ENCODE results near the gene THAP7. TPM values are rescaled to one million over a fixed set of nuclear protein-coding genes. Genes with fewer than 3 reads are reported as not detected.

Gene THAP7
- total and polyA plus RNA-seq, 2 of the 13 experiments (the other 11 are each of a cell fraction or from before 2014, with no cell fraction given), result 13.0 to 25.5 TPM

DNA sequence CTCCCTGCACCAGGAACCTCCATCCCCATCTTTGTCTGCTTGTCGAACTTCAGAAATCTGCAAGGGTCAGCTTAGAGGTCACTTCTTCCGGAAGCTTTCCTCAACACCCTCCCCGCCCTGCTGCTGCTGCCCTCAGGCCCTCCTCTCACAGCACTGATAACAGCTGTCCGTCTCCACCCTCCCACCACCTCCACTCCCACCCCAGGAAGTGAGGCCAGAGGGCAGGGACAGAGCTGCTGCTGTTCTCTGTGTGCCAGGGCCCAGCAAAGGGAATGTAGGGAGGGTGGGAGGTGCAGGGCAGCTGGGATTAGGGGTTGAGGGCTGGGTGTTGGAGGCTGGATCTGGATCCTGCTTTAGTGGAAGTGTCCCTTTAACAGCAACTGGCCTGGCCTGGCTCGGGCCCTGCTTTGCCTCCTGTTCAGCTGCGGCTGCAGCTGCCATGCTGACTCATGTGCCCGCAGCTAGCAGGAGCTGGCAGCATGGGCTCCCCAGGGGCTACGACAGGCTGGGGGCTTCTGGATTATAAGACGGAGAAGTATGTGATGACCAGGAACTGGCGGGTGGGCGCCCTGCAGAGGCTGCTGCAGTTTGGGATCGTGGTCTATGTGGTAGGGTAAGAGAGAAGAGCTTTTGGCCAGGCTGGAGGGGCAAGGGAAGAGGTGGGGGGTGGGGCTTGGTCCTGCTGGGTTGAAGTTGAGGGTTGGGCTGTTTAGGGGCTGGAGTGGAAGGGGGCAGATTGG lies 13.0 kb upstream of the THAP7 start, which contains the start of gene P2RX6 (continued):
- TF ChIP-seq ZSCAN20 (CRISPR knock-in tag; IDR thresholded peaks at IDR 0.05; ENCODE audit: borderline replicate concordance) (no peak), PAX8 (CRISPR knock-in tag; IDR thresholded peaks at IDR 0.05; ENCODE audit: borderline replicate concordance) (no peak), SALL1 (CRISPR knock-in tag; IDR thresholded peaks at IDR 0.05) (peak; percentile 38; the same call in 1 of the 2 replicates), JUNB (CRISPR knock-in tag; IDR thresholded peaks at IDR 0.05; ENCODE audit: borderline replicate concordance) (no peak), ISX (CRISPR knock-in tag; conservative IDR thresholded peaks at IDR 0.05) (no peak), FOXJ3 (CRISPR knock-in tag; IDR thresholded peaks at IDR 0.05; ENCODE audit: borderline replicate concordance) (no peak), ZNF556 (CRISPR knock-in tag; IDR thresholded peaks at IDR 0.05; ENCODE audit: borderline replicate concordance) (no peak), SOX6 (IDR thresholded peaks at IDR 0.05) (no peak), SOX6 (CRISPR knock-in tag; IDR thresholded peaks at IDR 0.05) (0 out of 2 replicates have a peak, but pooled peaks have one; percentile 23), PHF20 (CRISPR knock-in tag; IDR thresholded peaks at IDR 0.05) (no peak), ZNF614 (CRISPR knock-in tag; IDR thresholded peaks at IDR 0.05; ENCODE audit: borderline replicate concordance) (0 out of 2 replicates have a peak, but pooled peaks have one; percentile 25), ZSCAN30 (CRISPR knock-in tag; IDR thresholded peaks at IDR 0.05) (no peak), HMGA1 (CRISPR knock-in tag; conservative IDR thresholded peaks at IDR 0.05) (no peak), ZNF354B (CRISPR knock-in tag; IDR thresholded peaks at IDR 0.05) (no peak), ATAD3A (CRISPR knock-in tag; IDR thresholded peaks at IDR 0.05) (no peak)
- TF ChIP-seq, protein P1, sequence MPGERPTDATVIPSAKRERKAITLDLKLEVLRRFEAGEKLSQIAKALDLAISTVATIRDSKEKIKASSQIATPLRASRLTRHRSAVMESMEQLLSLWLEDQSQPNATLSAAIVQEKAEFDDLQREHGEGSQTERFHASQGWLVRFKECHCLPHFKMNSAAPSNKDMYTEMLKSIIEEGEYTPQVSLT (CRISPR knock-in tag; IDR thresholded peaks at IDR 0.05; ENCODE audit: borderline replicate concordance, low read depth), result no peak
- TF ChIP-seq, protein P2, sequence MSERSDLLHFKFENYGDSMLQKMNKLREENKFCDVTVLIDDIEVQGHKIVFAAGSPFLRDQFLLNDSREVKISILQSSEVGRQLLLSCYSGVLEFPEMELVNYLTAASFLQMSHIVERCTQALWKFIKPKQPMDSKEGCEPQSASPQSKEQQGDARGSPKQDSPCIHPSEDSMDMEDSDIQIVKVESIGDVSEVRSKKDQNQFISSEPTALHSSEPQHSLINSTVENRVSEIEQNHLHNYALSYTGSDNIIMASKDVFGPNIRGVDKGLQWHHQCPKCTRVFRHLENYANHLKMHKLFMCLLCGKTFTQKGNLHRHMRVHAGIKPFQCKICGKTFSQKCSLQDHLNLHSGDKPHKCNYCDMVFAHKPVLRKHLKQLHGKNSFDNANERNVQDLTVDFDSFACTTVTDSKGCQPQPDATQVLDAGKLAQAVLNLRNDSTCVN (CRISPR knock-in tag; IDR thresholded peaks at IDR 0.05; ENCODE audit: borderline replicate concordance), result no peak
- TF ChIP-seq, protein P3, sequence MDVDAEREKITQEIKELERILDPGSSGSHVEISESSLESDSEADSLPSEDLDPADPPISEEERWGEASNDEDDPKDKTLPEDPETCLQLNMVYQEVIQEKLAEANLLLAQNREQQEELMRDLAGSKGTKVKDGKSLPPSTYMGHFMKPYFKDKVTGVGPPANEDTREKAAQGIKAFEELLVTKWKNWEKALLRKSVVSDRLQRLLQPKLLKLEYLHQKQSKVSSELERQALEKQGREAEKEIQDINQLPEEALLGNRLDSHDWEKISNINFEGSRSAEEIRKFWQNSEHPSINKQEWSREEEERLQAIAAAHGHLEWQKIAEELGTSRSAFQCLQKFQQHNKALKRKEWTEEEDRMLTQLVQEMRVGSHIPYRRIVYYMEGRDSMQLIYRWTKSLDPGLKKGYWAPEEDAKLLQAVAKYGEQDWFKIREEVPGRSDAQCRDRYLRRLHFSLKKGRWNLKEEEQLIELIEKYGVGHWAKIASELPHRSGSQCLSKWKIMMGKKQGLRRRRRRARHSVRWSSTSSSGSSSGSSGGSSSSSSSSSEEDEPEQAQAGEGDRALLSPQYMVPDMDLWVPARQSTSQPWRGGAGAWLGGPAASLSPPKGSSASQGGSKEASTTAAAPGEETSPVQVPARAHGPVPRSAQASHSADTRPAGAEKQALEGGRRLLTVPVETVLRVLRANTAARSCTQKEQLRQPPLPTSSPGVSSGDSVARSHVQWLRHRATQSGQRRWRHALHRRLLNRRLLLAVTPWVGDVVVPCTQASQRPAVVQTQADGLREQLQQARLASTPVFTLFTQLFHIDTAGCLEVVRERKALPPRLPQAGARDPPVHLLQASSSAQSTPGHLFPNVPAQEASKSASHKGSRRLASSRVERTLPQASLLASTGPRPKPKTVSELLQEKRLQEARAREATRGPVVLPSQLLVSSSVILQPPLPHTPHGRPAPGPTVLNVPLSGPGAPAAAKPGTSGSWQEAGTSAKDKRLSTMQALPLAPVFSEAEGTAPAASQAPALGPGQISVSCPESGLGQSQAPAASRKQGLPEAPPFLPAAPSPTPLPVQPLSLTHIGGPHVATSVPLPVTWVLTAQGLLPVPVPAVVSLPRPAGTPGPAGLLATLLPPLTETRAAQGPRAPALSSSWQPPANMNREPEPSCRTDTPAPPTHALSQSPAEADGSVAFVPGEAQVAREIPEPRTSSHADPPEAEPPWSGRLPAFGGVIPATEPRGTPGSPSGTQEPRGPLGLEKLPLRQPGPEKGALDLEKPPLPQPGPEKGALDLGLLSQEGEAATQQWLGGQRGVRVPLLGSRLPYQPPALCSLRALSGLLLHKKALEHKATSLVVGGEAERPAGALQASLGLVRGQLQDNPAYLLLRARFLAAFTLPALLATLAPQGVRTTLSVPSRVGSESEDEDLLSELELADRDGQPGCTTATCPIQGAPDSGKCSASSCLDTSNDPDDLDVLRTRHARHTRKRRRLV (CRISPR knock-in tag; IDR thresholded peaks at IDR 0.05), result no peak
- TF ChIP-seq, protein P4, sequence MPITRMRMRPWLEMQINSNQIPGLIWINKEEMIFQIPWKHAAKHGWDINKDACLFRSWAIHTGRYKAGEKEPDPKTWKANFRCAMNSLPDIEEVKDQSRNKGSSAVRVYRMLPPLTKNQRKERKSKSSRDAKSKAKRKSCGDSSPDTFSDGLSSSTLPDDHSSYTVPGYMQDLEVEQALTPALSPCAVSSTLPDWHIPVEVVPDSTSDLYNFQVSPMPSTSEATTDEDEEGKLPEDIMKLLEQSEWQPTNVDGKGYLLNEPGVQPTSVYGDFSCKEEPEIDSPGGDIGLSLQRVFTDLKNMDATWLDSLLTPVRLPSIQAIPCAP (CRISPR knock-in tag; IDR thresholded peaks at IDR 0.05; ENCODE audit: low read depth), result no peak
